ENCODE measurements around the gene SWT1. TPM values are rescaled to one million over a fixed set of nuclear protein-coding genes. Genes with fewer than 3 reads are reported as not detected.

Gene SWT1
- total and polyA plus RNA-seq, 2 of the 4 experiments (the other 2 are of a cell fraction) = 0.82 to 2.7 TPM

- Histone ChIP-seq H2BK15ac (ENCODE audit: low read depth, low read length) (no peak overlapping the region), H3K4me2 (ENCODE audit: low read depth, low read length) (no peak overlapping the region), H4K8ac (ENCODE audit: low read depth in 2 of 2, low read length in 2 of 2) (no peak overlapping the region), H3K27me3 (ENCODE audit: control insufficient read depth, insufficient read depth, low read length) (no peaks in the 10 kb centered on the region), H2AK9ac (replicated peaks; ENCODE audit: low read depth, low read length, poor library complexity) (no peak overlapping the region), H4K91ac (ENCODE audit: insufficient read depth, low read depth, low read length) (no peak overlapping the region), H3K9me1 (ENCODE audit: insufficient read depth, low read length) (no peaks in the 10 kb centered on the region; the same call in 1 of the 2 replicates), H3K9ac (ENCODE audit: low read depth, low read length) (no peak overlapping the region), H3K9me3 (ENCODE audit: control insufficient read depth, insufficient read depth, low read length) (no peaks in the 10 kb centered on the region), H3K14ac (replicated peaks; ENCODE audit: low read depth, low read length) (no peak overlapping the region), H3K4me3 (ENCODE audit: insufficient read depth, low read depth, low read length) (no peak overlapping the region), H3K23ac (ENCODE audit: low read depth, low read length) (no peak overlapping the region), H2BK120ac (ENCODE audit: low read depth, low read length) (no peak overlapping the region), H3K79me1 (ENCODE audit: low read depth in 1 of 2, low read length in 2 of 2) (peaks cover 16 to 32% of the 10 kb centered on the region in 2 experiments), H2AFZ (replicated peaks; ENCODE audit: low read length, poor library complexity) (no peak overlapping the region), H3K56ac (ENCODE audit: extremely low read depth, insufficient read depth, low read length) (no peak overlapping the region), H3K18ac (ENCODE audit: low read depth, low read length) (no peak overlapping the region), H4K5ac (ENCODE audit: low read depth, low read length) (no peak overlapping the region), H4K20me1 (ENCODE audit: insufficient read depth, low read length) (peaks cover 12% of the 10 kb centered on the region), H3K4ac (ENCODE audit: low read depth, low read length) (no peak overlapping the region), H3K36me3 (ENCODE audit: control insufficient read depth, insufficient read depth, low read length) (peaks cover 29% of the 10 kb centered on the region), H3K27ac (ENCODE audit: insufficient read depth, low read length) (no peak overlapping the region), H3K4me1 (ENCODE audit: control insufficient read depth, insufficient read depth, low read length) (peaks cover 7% of the 10 kb centered on the region), H2BK5ac (ENCODE audit: low read depth, low read length, poor library complexity, severe bottlenecking) (no peak overlapping the region), H2BK20ac (ENCODE audit: low read depth, low read length) (no peak overlapping the region), H2AK5ac (ENCODE audit: low read depth, low read length) (no peak overlapping the region)
- in situ Hi-C loops (cut with MboI; ENCODE audit: low sequenced_read_pairs) = loop anchor here (10.0 kb wide), 1 partner anchor 357 kb away; no protein-coding TSS in a partner anchor
- no peak for TF ChIP-seq RAD21 (IDR thresholded peaks at IDR 0.05; ENCODE audit: low read length)
- no peak for TF ChIP-seq CTCF (conservative IDR thresholded peaks at IDR 0.05; ENCODE audit: low read depth, low read length)
- intact Hi-C loops (cut with micrococcal nuclease) = no loop called here
- CTCF ChIA-PET = interaction anchor here (0.8 kb wide), 1 partner anchor 373 kb away, joined by 4 read pairs; no protein-coding TSS in a partner anchor
- DNase-seq (no peak), ATAC-seq (ENCODE audit: low read depth) (no peak)
- 100% methylated on average over 1 of the region's 1 CpG; no CpG with 5 or more reads in 1 of the 2 experiments for whole genome bisulfite sequencing, 2 experiments (ENCODE audit: extremely low coverage in 2 of 2, insufficient read length in 1 of 2)
- no TSS peak for BruUV-seq (replicated peaks)
- dilution Hi-C loops (cut with HindIII; ENCODE audit: low sequenced_read_pairs, unreplicated experiment) = no loop called here
- POLR2A ChIA-PET (ENCODE audit: unreplicated experiment) = no interaction called here
These were observed 151.2 kb downstream of the SWT1 start for GRCh38 chr1:185308126-185308525.

All from IMR-90 (cell line).